GM23248 (cell line): ENCODE results near the gene ZSWIM9. TPM values are rescaled to one million over a fixed set of nuclear protein-coding genes. Genes with fewer than 3 reads are reported as not detected.

ENCODE experiments used
- DNase-seq: peaks from one replicate; pipeline ENCODE4 v3.0.0-alpha.2; 2015
- H2AFZ ChIP-seq: fragments of 200-600 bp; sonication (generic); 2 replicates; pipeline ENCODE4 v1.6.1; 2016; ENCODE audit warnings: antibody characterized with exemption
- H3F3A ChIP-seq: fragments of 200-600 bp; sonication (generic); 2 replicates; pipeline ENCODE4 v1.6.1; 2016; ENCODE audit warnings: mild to moderate bottlenecking, antibody characterized with exemption, mixed run types; ENCODE audit not compliant: insufficient read depth
- H3K27ac ChIP-seq: fragments of 200-600 bp; sonication (generic); 2 replicates; pipeline ENCODE4 v1.5.1; 2016; ENCODE audit warnings: mild to moderate bottlenecking
- H3K27me3 ChIP-seq: fragments of 200-600 bp; sonication (generic); replicated peaks from 2 replicates; pipeline ENCODE4 v1.6.1; 2016; ENCODE audit warnings: mild to moderate bottlenecking; ENCODE audit not compliant: insufficient read depth
- H3K36me3 ChIP-seq: fragments of 200-600 bp; sonication (generic); 2 replicates; pipeline ENCODE4 v1.6.1; 2016; ENCODE audit warnings: low read depth, mild to moderate bottlenecking
- H3K4me1 ChIP-seq: fragments of 200-600 bp; sonication (generic); 2 replicates; pipeline ENCODE4 v1.6.1; 2016; ENCODE audit warnings: mild to moderate bottlenecking; ENCODE audit not compliant: insufficient read depth
- H3K4me2 ChIP-seq: fragments of 200-600 bp; sonication (generic); one replicate; pipeline ENCODE4 v1.6.1; 2016; ENCODE audit warnings: mild to moderate bottlenecking; ENCODE audit not compliant: unreplicated experiment
- H3K4me3 ChIP-seq: fragments of 200-600 bp; sonication (generic); 2 replicates; pipeline ENCODE4 v1.5.1; 2016; ENCODE audit warnings: mild to moderate bottlenecking
- H3K79me2 ChIP-seq: fragments of 200-600 bp; sonication (generic); 2 replicates; pipeline ENCODE4 v1.6.1; 2016; ENCODE audit warnings: mild to moderate bottlenecking; ENCODE audit not compliant: insufficient read depth
- H3K9ac ChIP-seq: fragments of 200-600 bp; sonication (generic); 2 replicates; pipeline ENCODE4 v1.6.1; 2016; ENCODE audit warnings: mild to moderate bottlenecking
- H3K9me2 ChIP-seq: fragments of 200-600 bp; sonication (generic); 2 replicates; pipeline ENCODE4 v1.6.1; 2016; ENCODE audit warnings: mixed run types, mild to moderate bottlenecking, moderate library complexity; ENCODE audit not compliant: insufficient read depth
- H3K9me3 ChIP-seq: fragments of 200-600 bp; sonication (generic); one replicate; pipeline ENCODE4 v1.6.1; 2017; ENCODE audit warnings: low read depth
- H4K20me1 ChIP-seq: fragments of 200-600 bp; sonication (generic); 2 replicates; pipeline ENCODE4 v1.6.0; 2016; ENCODE audit not compliant: insufficient read depth
- EZH2 ChIP-seq: fragments of 200-600 bp; sonication (generic); IDR thresholded peaks from 2 replicates; pipeline ENCODE4 v1.6.1; 2018; ENCODE audit warnings: antibody characterized with exemption, mild to moderate bottlenecking; ENCODE audit not compliant: insufficient read depth, poor library complexity, severe bottlenecking
- EZH2phosphoT487 ChIP-seq: fragments of 200-600 bp; sonication (generic); IDR thresholded peaks from 2 replicates; pipeline ENCODE4 v1.6.1; 2018; ENCODE audit warnings: antibody characterized with exemption, moderate library complexity, mild to moderate bottlenecking, low read depth; ENCODE audit not compliant: insufficient read depth
- WGBS, 2 experiments: methylation state at CpG; one replicate each; pipeline ENCODE4 v1.1.6; 2015 to 2017; ENCODE audit warnings: low lambda C conversion rate in 2 of 2, low coverage in 1 of 2; ENCODE audit errors: missing lambda C conversion rate in 2 of 2; 5-methylcytosine and 5-hydroxymethylcytosine counted together
- in situ Hi-C: fragments of 300-500 bp; cut with MboI; formaldehyde crosslinking; loops from 2 replicates; pipeline ENCODE4 v1.15.0; 2020
- polyA plus RNA-seq: library from polyadenylated mRNA; unstranded; fragments of >200 nt; fragmentation: Nextera tagmentation; extraction: Ambion mirVana; gene quantifications from 2 replicates; pipeline ENCODE4 v1.2.1, GENCODE V29; 2016
- total RNA-seq: library from RNA; depleted of rRNA; stranded (reverse); fragments of >200 nt; shearing (Covaris generic); gene quantifications from 2 replicates; pipeline ENCODE4 v1.2.3, GENCODE V29; 2014

The ZSWIM9 gene
- total and polyA plus RNA-seq, 2 experiments from 2014 or later = 0.88 to 4.3 TPM

- WGBS, 2 experiments = 1% methylated on average over 11 to 21 of the region's 21 CpGs
- no peak overlapping the region for H3K27ac ChIP-seq
Observed at GRCh38 chr19:48170817-48171347, 402 bp downstream of the ZSWIM9 start.

DNA sequence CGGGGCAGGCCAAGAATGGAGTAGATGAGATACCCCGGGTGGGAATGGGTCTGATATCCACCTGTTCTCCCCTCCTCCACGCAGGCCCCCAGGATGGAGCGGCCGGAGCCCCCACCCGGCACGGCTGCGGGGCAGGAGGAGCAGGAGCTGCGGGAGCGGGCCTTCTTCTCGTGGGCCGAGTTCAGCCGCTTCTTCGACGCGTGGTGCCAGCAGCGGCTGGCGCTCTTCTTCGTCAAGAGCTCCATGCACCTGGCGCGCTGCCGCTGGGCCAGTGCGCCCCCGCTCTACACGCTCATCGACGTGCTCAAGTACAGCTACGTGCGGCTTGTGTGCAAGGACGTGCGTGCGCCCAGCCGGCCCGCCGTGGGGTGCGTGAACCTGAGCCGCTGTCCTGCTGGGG is 1.2 kb downstream of the ZSWIM9 start:
- Histone ChIP-seq H3K4me3 (peak overlapping the region; percentile 95), H3K4me2 (peak overlapping the region; percentile 98), H3K9ac (peak overlapping the region; percentile 88; the same call in 1 of the 2 replicates), H3F3A (peaks cover 9% of the 10 kb centered on the region; the same call in 1 of the 2 replicates), H3K9me3 (no peaks in the 10 kb centered on the region), H3K27ac (no peak overlapping the region), H3K36me3 (no peaks in the 10 kb centered on the region), H3K79me2 (peaks cover 38% of the 10 kb centered on the region), H3K4me1 (peaks cover 5% of the 10 kb centered on the region; the same call in 1 of the 2 replicates), H2AFZ (no peak overlapping the region), H4K20me1 (no peaks in the 10 kb centered on the region), H3K27me3 (no peaks in the 10 kb centered on the region), H3K9me2 (no peaks in the 10 kb centered on the region)
- no peak for DNase-seq
- no peak for TF ChIP-seq EZH2
- TF ChIP-seq EZH2phosphoT487 = no peak
- 77 to 83% methylated on average over 29 to 37 of the region's 37 CpGs for WGBS, 2 experiments
- in situ Hi-C loops = no loop called here

More at GRCh38 chr19:48170817-48171347, 402 bp downstream of the ZSWIM9 start:
- no peak for DNase-seq
- H3F3A ChIP-seq = peaks cover 9% of the 10 kb centered on the region; the same call in 1 of the 2 replicates
- peak overlapping the region; percentile 95 for H3K4me3 ChIP-seq
- H3K9ac ChIP-seq = peak overlapping the region; percentile 88
- H2AFZ ChIP-seq = peak overlapping the region; percentile 98
- peak overlapping the region; percentile 98 for H3K4me2 ChIP-seq
- H3K36me3 ChIP-seq = no peaks in the 10 kb centered on the region
- no peaks in the 10 kb centered on the region for H4K20me1 ChIP-seq
- TF ChIP-seq EZH2 (no peak), EZH2phosphoT487 (no peak)
- no peaks in the 10 kb centered on the region for H3K9me2 ChIP-seq
- H3K4me1 ChIP-seq = peaks cover 5% of the 10 kb centered on the region; the same call in 1 of the 2 replicates
- in situ Hi-C loops = no loop called here
- peaks cover 39% of the 10 kb centered on the region for H3K79me2 ChIP-seq
- H3K9me3 ChIP-seq = no peaks in the 10 kb centered on the region
- no peaks in the 10 kb centered on the region for H3K27me3 ChIP-seq

DNA sequence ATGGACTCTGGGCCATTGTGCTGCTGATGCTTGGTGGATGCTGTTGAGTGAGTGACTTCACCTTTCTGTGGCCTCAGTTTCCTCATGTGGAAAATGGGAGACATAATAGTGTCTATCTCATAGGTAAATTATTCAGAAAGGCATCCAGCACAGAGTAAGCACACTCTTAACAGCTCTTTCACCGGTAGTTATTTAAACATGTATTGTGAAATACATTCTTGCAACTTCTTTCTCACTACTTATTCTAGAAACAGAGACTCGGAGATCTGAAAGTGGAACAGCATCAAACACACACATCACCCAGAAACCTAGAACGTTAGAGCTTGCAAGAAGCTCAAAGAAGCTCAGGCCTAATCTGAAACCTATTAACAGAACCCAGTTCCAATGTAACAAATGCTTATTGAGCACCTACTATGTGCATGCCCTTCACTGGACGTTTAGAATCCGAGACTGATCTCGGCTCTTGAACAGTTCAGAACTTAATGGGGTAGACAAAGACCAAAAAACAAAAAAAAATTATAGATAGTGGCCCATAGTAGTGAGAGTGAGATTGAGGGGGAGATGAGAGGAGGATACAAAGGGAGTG is 4.1 kb downstream of the ZSWIM9 start:
- H3K9me3 ChIP-seq = no peaks in the 10 kb centered on the region
- H3K4me2 ChIP-seq = no peak overlapping the region
- no peak overlapping the region for H3K4me3 ChIP-seq
- H3K27ac ChIP-seq = no peak overlapping the region
- no peaks in the 10 kb centered on the region for H4K20me1 ChIP-seq
- H3K27me3 ChIP-seq = no peaks in the 10 kb centered on the region
- TF ChIP-seq EZH2 (no peak), EZH2phosphoT487 (no peak)
- H3K9ac ChIP-seq = no peak overlapping the region
- no peak overlapping the region for H2AFZ ChIP-seq
- H3K36me3 ChIP-seq = no peaks in the 10 kb centered on the region
- H3F3A ChIP-seq = no peaks in the 10 kb centered on the region
- H3K79me2 ChIP-seq = peaks cover 15% of the 10 kb centered on the region
- DNase-seq = no peak
- no peaks in the 10 kb centered on the region for H3K9me2 ChIP-seq
- peaks cover 5% of the 10 kb centered on the region; the same call in 1 of the 2 replicates for H3K4me1 ChIP-seq
- WGBS, 2 experiments = 87 to 91% methylated on average over 6 of the region's 6 CpGs
- in situ Hi-C loops = no loop called here

GRCh38 chr19:48175578-48175977 is 5.1 kb downstream of the ZSWIM9 start:
- DNase-seq = no peak
- no peak overlapping the region for H3K27ac ChIP-seq
- 96% methylated on average over 10 of the region's 10 CpGs for WGBS, 2 experiments

More at GRCh38 chr19:48175578-48175977, 5.1 kb downstream of the ZSWIM9 start:
- H3K4me1 ChIP-seq = peaks cover 5% of the 10 kb centered on the region; the same call in 1 of the 2 replicates
- H3K9ac ChIP-seq = no peak overlapping the region
- H4K20me1 ChIP-seq = no peaks in the 10 kb centered on the region
- no peaks in the 10 kb centered on the region for H3K9me2 ChIP-seq
- no peaks in the 10 kb centered on the region for H3F3A ChIP-seq
- no peak overlapping the region for H2AFZ ChIP-seq
- no peak overlapping the region for H3K4me2 ChIP-seq
- no peaks in the 10 kb centered on the region for H3K36me3 ChIP-seq
- in situ Hi-C loops = no loop called here
- no peaks in the 10 kb centered on the region for H3K9me3 ChIP-seq
- peaks cover 15% of the 10 kb centered on the region for H3K79me2 ChIP-seq
- no peak overlapping the region for H3K4me3 ChIP-seq
- TF ChIP-seq EZH2 = no peak
- TF ChIP-seq EZH2phosphoT487 = no peak
- no peaks in the 10 kb centered on the region for H3K27me3 ChIP-seq
